Stimulated activated CD8-positive, alpha-beta memory T cell treated with anti-CD3 and anti-CD28 coated beads, Interleukin-15, amount 100 ng/mL, for 48 hours (primary cell): ENCODE measurements around the gene PAX9.

Experiments
- DNase-seq, 2 donors: peaks; one replicate each; pipeline ENCODE4 v3.0.0-alpha.2; 2020; ENCODE audit warnings: low read depth in 2 of 2

PAX9 gene

GRCh38 chr14:36655963-36656686 is 5.5 kb upstream of the PAX9 start:
- no peak for DNase-seq

GRCh38 chr14:36656687-36657398 is 4.8 kb upstream of the PAX9 start:
- DNase-seq: no peak

DNA sequence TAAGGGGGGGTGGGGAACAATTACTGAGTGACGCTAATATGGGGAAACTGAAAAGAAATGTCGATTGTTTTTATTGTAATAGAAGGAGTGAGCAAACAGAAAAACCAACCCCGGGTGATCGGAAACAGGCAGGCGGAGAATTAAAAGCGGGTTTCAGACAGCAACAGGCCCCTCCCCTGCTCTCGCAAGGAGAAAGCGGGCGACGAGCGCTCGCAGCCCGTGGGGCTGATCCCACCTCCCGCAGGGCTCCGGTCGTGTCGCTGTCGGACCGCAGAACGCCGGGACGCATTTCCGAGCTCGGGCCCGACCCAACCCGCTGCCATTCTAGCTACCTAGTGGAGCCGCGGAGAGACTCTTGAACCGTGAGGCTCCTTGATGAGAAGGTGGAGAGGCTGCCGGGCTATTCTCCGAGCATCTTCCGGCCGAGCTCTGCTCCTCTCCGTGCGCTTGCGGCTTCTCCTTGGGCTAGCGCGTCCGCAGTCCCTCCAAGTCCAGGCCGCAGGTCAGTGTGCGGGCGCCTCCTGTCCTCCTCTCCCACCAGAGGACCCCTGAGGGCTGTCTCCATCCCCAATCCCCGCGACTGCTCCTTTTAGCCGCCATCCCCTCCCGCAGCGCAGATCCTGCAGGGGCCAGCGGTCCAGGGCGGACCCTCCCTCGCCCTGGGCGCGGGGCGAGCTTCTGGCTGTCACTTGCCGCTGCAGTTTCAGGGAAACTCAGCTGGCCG is 4.1 kb upstream of the PAX9 start:
- DNase-seq: no peak

GRCh38 chr14:36658123-36659009 is 3.3 kb upstream of the PAX9 start:
- DNase-seq: no peak

DNA sequence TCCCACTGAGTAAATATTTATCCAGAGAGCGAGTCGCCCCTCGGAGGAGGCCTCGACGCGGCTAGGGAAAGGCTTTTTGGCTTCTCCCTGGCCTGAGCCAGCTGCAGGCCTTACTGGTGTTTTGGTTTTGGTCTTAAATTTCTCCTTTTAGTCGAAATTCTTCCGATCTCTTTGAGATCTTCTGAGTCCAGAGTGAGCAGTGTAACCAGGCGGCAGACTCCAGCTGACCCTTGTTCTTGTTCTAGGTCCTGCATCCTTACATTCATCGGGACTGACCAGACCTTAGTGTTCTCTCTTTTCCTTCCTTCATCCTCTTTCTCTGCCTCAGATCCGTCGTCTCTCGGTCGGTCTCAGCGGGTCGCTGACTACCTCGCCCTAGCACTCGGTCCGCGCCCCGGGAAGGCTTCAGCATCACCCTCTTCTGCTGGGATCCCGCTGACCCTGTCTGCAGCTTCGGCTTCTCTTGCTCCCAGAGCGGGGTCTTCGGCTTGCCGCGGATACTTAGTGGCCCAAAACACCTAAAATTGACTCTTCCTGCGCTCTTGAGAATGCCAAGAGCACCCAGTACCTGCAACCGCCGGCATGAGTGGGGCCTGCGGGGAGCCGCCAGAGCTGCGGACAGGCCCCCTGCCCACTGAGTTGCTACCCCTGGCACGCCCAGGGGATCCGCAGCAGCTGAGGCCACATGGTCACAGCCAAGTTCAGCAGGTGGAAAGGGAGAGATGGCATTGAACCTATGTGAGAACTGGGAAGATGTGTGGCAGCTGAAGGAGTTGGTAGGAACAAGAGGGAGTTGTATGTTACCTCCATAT is 2.4 kb upstream of the PAX9 start:
- DNase-seq: no peak

GRCh38 chr14:36659822-36660735 is 1.6 kb upstream of the PAX9 start:
- DNase-seq: no peak

- DNase-seq: no peak
These were observed 739 bp upstream of the PAX9 start for GRCh38 chr14:36660736-36661505.

GRCh38 chr14:36662258-36662542 is 540 bp downstream of the PAX9 start:
- DNase-seq: no peak

- no peak for DNase-seq
These were observed 1.1 kb downstream of the PAX9 start for GRCh38 chr14:36662543-36663403.

DNA sequence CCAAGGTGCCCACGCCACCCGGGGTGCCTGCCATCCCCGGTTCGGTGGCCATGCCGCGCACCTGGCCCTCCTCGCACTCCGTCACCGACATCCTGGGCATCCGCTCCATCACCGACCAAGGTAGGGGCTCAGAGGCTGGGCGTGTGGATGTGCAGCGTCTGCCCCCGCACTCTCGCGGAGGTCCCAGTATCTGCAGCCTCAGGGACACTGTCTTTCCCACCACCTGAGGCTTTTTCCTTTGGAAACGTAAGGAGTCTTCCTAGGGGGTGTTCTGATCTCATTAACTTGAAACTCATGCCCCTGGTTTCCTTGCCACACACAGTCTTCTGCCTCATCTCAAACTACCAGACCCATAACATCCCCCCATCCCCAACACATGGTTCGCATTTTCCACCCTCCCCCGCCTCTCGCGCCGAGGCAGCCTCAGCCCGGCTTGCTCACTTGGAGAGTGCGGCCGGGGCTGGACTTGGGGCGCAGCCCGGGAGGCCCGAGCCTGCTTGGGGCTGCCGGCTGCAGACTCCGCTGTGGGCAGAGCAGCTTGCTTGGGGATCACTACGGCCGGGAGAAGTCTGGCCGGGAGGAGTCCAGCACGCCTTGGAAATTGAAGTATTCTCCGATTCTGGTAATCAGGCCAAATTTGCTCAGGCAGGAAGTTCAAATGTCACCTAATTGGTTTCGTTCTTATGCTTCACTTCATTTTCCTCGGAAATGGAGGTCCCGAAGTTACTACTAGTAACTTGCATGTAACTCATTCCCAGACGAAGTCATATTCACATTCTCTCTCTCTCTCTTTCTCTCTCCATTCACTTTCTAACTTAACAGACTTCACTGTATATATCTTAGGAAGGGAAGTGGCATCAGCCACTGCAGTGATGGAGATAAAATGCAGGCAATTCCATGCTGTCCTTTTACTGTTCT is 2.0 kb downstream of the PAX9 start:
- no peak for DNase-seq

DNA sequence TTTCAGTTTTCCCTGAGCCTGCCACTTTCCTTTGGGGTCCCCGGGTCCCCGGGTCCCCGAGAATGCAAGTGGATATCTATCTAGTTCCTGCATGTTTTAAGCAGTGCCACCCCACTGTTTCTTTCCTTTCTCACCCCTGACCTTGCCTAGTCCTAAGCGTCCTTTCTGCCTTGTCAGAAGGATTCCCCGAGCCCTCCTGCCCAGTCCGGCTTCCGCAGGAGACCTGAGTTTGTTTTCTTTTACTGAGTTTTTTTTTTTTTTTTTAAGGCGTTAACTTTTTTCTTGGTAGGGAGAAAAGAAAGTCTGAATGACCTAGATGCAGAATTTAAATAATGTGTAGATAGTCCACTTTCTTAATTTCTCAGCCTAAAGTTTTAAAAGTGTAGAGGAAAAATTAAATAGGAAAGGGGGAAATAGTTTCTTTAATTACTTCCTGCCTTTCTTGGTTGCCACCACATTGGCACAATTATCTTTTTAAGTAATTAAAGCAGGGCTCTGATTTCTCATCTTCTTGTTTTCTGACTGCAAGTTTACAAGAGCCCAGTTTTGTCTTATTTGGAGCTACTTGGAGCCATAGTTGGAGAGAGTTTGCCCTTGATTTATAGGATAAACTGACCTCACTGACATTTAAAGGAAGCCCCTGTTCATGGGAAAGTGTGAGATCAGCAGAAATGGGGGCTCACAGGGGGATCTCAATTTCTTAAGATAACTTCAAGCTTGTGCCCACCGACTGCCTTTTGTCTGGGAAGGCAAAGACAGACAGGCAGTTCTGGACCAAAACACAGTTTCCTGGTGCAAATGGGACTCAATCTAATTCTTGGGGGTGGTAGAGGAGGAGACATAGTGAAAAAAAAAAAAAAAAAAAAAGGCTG is 2.9 kb downstream of the PAX9 start:
- DNase-seq: no peak

- DNase-seq: no peak
These were observed 4.3 kb downstream of the PAX9 start for GRCh38 chr14:36665887-36666415.

DNA sequence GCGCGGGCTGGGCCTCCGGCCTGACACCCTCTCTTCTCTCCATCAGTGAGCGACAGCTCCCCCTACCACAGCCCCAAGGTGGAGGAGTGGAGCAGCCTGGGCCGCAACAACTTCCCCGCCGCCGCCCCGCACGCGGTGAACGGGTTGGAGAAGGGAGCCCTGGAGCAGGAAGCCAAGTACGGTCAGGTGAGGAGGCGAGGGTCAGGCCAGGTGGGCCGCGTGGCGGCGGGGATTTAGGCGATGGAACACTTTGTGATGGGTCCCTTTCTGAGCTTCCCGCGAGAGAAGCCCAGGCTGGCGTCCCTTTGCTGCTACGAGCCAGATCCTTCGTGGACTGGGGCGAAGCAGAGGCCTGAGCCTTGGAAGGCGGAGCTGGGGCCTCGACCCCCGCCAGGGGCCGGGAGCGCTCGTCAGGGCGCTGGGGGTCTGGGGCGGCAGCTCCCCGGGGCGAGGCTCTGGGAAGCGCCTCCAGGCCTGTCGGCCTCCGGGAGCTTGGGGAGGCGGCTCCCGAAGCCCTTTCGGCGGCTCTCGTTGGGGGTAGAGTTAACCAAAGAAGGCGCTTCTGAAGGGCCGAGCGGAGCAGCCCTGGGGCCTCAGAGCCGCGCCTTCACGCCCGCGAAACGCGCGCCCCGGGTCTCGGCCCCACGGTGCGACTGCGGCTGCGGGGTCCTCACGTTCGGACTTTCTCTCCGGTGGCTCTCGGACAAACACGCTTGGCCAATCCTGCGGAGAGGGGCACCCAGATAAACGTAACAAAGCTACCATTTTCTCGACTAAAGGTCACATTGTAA is 5.0 kb downstream of the PAX9 start:
- no peak for DNase-seq

GRCh38 chr14:36667679-36668078 is 6.0 kb downstream of the PAX9 start:
- no peak for DNase-seq

- DNase-seq: no peak
These were observed 9.5 kb downstream of the PAX9 start for GRCh38 chr14:36671149-36671548.
